Common myeloid progenitor, CD34-positive (primary cell): ENCODE results near the gene ANO3.

ENCODE experiments used
- CTCF ChIA-PET: fragments of 350-600 bp; sonication (Branson Sonifier 250); formaldehyde crosslinking; loops from one replicate; lab custom pipeline; 2021; ENCODE audit warnings: antibody characterized with exemption; lab: Charles Lee
- POLR2A ChIA-PET: fragments of 350-600 bp; sonication (Branson Sonifier 250); formaldehyde crosslinking; loops from one replicate; lab custom pipeline; 2021; ENCODE audit warnings: antibody characterized with exemption; lab: Charles Lee
- DNase-seq, 3 donors: peaks; one replicate each; pipeline versions ENCODE4 v3.0.0 to v3.0.0-alpha.2; 2013
- H3K27ac ChIP-seq, 2 experiments: 1 replicate in 1 of 2; 2 replicates in 1 of 2; pipeline ENCODE4 v1.7.0; 2013; ENCODE audit warnings: inconsistent platforms in 2 of 2, low read length in 2 of 2, mild to moderate bottlenecking in 2 of 2, low read depth in 1 of 2, moderate library complexity in 1 of 2; ENCODE audit not compliant: severe bottlenecking in 2 of 2, insufficient read depth in 1 of 2, poor library complexity in 1 of 2
- H3K27me3 ChIP-seq, 5 experiments: replicated peaks in 2 of 5; 1 replicate in 3 of 5; 2 replicates in 2 of 5; pipeline versions ENCODE4 v1.6.1 to v1.7.0; 2013; ENCODE audit warnings: low read length in 4 of 5, mild to moderate bottlenecking in 2 of 5, moderate library complexity in 2 of 5, inconsistent platforms in 1 of 5; ENCODE audit not compliant: insufficient read depth in 5 of 5, control insufficient read depth in 4 of 5
- H3K36me3 ChIP-seq, 4 experiments: 1 replicate in 2 of 4; 2 replicates in 2 of 4; pipeline versions ENCODE4 v1.6.1 to v1.7.0; 2013; ENCODE audit warnings: low read length in 3 of 4, control low read depth in 1 of 4, mild to moderate bottlenecking in 1 of 4; ENCODE audit not compliant: control insufficient read depth in 4 of 4, insufficient read depth in 4 of 4
- H3K4me1 ChIP-seq, 4 experiments: 1 replicate in 3 of 4; 2 replicates in 1 of 4; pipeline versions ENCODE4 v1.6.1 to v1.7.1; 2013; ENCODE audit warnings: low read length in 3 of 4, mild to moderate bottlenecking in 3 of 4, control low read depth in 1 of 4, inconsistent platforms in 1 of 4, moderate library complexity in 1 of 4; ENCODE audit not compliant: control insufficient read depth in 4 of 4, insufficient read depth in 4 of 4; ENCODE audit errors: control extremely low read depth in 1 of 4
- H3K4me3 ChIP-seq, 7 experiments: 1 replicate in 4 of 7; 2 replicates in 3 of 7; pipeline versions ENCODE4 v1.5.1 to v1.7.0; 2013; ENCODE audit warnings: mild to moderate bottlenecking in 7 of 7, low read length in 6 of 7, moderate library complexity in 6 of 7, inconsistent platforms in 2 of 7, low read depth in 2 of 7, control low read depth in 1 of 7; ENCODE audit not compliant: insufficient read depth in 4 of 7, control insufficient read depth in 1 of 7; ENCODE audit errors: extremely low read depth in 1 of 7
- H3K9me3 ChIP-seq, 5 experiments: 1 replicate in 4 of 5; 2 replicates in 1 of 5; pipeline versions ENCODE4 v1.6.1 to v1.7.1; 2013; ENCODE audit warnings: low read length in 4 of 5, mild to moderate bottlenecking in 2 of 5, inconsistent platforms in 1 of 5, low read depth in 1 of 5, moderate library complexity in 1 of 5; ENCODE audit not compliant: control insufficient read depth in 4 of 5, insufficient read depth in 2 of 5; ENCODE audit errors: control extremely low read depth in 1 of 5
- WGBS: methylation state at CpG from one replicate; pipeline ENCODE4 v1.1.5; 2013; ENCODE audit not compliant: insufficient coverage; 5-methylcytosine and 5-hydroxymethylcytosine counted together

The ANO3 gene

DNA sequence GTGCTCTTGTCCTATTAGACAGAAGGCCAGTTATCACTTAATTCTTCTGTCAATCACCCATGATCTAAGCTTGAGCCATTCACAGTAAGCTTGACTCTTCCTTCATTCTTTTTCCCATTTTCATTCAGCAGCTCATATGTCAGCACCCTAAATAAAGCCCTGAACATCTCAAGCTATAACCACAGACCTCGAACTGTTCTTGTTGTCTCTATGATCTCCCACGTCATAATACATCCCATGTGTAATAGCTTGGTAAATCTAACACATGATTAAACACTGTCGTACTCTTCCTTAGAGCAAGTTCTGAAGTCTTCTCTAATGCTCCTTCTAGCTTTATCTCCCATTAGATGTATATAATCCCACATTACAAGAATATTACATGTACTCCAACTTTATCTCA, 225.7 kb downstream of the ANO3 start:
- no peak for DNase-seq
- Histone ChIP-seq H3K27me3 (no peaks in the 10 kb centered on the region), H3K27ac (no peak overlapping the region), H3K4me3 (no peak overlapping the region), H3K36me3 (no peaks in the 10 kb centered on the region), H3K4me1 (no peaks in the 10 kb centered on the region), H3K9me3 (no peaks in the 10 kb centered on the region)
- ChIA-PET POLR2A (no interaction called here), CTCF (no interaction called here)
- 71% methylated on average over 2 of the region's 3 CpGs for WGBS

DNA sequence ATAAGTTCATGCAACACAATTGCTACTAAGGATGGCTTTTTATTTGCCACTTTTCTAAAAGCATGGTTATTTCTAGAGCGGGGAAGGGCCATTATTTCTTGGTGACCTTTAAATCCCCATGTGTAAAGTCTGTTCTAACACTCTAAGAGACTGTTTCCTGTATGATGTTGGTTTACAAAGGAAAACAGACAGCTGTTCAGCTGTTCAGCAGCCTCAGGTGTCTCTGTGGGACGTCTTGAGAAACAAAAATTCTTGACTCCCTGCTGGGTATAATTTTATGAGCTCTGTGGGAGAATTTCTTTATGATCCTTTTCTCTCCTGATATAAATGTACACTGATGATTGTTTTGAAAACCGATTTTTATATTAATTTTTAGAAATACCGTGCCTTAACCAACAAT, 226.3 kb downstream of the ANO3 start:
- ChIA-PET POLR2A (no interaction called here), CTCF (no interaction called here)
- no peak for DNase-seq
- H3K9me3 ChIP-seq, result no peaks in the 10 kb centered on the region
- H3K27ac ChIP-seq, result no peak overlapping the region
- no peaks in the 10 kb centered on the region for H3K27me3 ChIP-seq
- H3K36me3 ChIP-seq, result no peaks in the 10 kb centered on the region
- WGBS, result 20% methylated on average over 1 of the region's 4 CpGs
- no peaks in the 10 kb centered on the region for H3K4me1 ChIP-seq
- no peak overlapping the region for H3K4me3 ChIP-seq

DNA sequence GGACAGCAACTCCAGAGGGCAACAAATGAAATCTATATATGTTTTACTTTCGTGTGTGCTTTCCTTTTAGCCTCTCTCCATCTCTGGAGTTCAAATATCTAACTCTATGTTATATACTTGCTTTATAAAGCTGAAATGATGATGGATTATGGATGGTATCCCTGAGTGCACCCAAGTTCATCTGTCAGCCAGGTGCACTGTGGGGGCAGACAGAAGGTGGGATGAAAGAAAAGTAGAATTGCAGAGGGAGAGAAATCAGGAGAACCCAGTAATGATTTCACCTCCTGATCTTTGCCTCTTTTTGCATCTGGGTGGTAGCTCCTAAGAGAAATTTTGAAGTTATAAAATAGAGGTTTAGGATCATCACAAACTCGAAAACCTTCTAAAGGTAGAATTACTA, 237.7 kb downstream of the ANO3 start:
- ChIA-PET POLR2A (no interaction called here), CTCF (no interaction called here)
- Histone ChIP-seq H3K4me1 (no peaks in the 10 kb centered on the region), H3K4me3 (no peak overlapping the region), H3K9me3 (no peaks in the 10 kb centered on the region), H3K36me3 (no peaks in the 10 kb centered on the region), H3K27me3 (no peaks in the 10 kb centered on the region), H3K27ac (no peak overlapping the region)
- no CpG with 5 or more reads among the region's 2 CpGs for WGBS
- no peak for DNase-seq

DNA sequence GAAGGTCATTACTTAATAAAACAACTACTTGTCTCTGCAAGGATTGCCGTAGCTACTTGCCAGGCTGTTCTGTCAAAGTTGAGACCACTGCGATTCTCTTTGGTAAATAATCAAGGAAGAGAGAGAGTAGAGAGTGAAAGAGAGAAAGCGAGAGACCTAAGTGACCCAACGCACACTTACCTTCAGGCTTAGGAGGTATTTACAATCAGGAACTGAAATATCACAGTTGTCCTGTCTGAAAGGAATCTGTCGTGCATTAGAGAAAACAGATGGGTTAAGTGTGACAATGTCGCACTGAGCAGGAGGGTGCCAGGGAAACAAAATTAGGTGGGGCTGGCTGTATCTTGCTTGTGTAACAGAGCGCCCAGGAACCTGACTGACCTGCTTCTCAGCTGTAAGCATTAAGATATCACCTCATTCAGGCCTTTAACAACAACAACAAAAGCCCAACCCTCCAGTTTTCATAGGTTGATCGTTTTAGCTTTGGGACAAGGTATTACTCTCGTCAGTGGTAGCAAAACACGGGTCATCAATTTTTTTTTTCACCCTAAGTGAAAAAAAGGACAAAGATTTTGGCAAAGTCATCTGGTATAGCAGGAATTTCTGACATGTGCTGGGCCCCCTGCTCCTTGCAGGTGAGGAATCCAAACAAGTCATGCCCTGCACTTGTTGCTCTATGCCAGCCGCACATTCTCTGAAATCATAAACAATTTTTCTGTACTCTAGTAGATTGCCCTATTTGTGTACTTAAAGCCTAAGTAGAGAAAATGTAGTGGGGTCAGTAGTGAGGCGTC, 240.1 kb downstream of the ANO3 start, which contains the start of gene MUC15:
Gene MUC15, minus strand, starts transcription at position 403 of the 794 bp plus-strand sequence. CDS start 5,169 bp downstream, outside the sequence.
- Histone ChIP-seq H3K4me1 (no peaks in the 10 kb centered on the region), H3K9me3 (no peaks in the 10 kb centered on the region), H3K36me3 (no peaks in the 10 kb centered on the region), H3K27me3 (no peaks in the 10 kb centered on the region), H3K4me3 (no peak within 1 kb of the TSS), H3K27ac (no peak within 1 kb of the TSS)
- 80% methylated on average over 8 of the region's 12 CpGs for WGBS
- POLR2A ChIA-PET, result no interaction called here
- CTCF ChIA-PET, result no interaction called here
- DNase-seq, result no peak

DNA sequence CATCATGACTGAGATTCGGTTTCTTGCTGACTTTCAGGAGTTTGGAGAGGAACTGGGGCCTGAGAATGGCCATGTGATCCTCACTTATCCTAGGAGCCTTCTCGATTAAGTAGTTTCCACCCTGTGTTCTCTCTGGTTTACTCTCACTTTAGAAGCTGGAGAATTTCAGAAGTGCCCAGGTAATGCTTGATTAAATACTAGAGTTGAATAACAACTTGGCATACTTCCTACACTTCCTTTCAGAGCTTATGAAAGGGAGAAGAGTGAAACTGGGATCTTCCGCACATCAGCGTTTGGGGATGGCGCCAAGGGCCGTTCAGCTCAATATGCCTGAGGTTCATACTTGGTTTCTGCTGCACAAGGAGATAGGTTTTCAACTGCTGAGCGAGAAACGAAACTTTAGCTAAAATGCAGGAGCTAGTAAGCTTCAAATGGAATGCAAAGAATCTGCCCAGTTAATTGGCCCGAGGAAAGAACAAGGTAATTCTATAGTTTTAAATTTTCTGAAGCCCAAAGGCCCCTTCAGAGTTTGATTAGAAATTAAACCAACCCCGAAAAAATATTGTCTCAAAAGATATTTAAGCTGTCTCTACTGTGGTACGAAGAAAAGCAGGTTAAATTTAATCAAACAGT, 241.0 kb downstream of the ANO3 start:
- no peaks in the 10 kb centered on the region for H3K9me3 ChIP-seq
- DNase-seq, result no peak
- ChIA-PET POLR2A (no interaction called here), CTCF (no interaction called here)
- H3K27me3 ChIP-seq, result no peaks in the 10 kb centered on the region
- no peaks in the 10 kb centered on the region for H3K4me1 ChIP-seq
- H3K4me3 ChIP-seq, result no peak overlapping the region
- H3K27ac ChIP-seq, result no peak overlapping the region
- H3K36me3 ChIP-seq, result no peaks in the 10 kb centered on the region
- WGBS, result 90% methylated on average over 9 of the region's 11 CpGs

DNA sequence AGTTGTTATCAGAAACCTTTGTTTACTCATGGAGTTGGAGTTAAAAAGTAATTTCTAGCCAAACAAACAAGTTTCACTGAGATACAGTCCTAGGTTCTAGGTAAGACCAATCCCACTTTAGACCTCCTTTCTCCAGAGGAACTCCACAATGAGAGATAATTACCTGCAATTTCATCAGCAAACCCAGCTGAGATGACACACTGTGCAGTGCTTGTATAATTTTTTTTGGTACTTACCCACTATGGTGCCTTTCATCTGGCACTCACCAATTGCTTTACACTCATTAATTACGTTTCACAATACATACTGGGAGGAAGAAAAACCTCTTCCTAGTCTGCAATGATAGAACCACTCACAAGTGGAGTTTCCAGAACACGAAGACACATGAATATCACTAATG, 242.0 kb downstream of the ANO3 start:
- CTCF ChIA-PET, result no interaction called here
- H3K4me1 ChIP-seq, result no peaks in the 10 kb centered on the region
- H3K4me3 ChIP-seq, result no peak overlapping the region
- no peaks in the 10 kb centered on the region for H3K9me3 ChIP-seq
- POLR2A ChIA-PET, result no interaction called here
- no peak for DNase-seq
- H3K27ac ChIP-seq, result no peak overlapping the region
- 100% methylated on average over 1 of the region's 2 CpGs for WGBS
- no peaks in the 10 kb centered on the region for H3K36me3 ChIP-seq
- no peaks in the 10 kb centered on the region for H3K27me3 ChIP-seq

DNA sequence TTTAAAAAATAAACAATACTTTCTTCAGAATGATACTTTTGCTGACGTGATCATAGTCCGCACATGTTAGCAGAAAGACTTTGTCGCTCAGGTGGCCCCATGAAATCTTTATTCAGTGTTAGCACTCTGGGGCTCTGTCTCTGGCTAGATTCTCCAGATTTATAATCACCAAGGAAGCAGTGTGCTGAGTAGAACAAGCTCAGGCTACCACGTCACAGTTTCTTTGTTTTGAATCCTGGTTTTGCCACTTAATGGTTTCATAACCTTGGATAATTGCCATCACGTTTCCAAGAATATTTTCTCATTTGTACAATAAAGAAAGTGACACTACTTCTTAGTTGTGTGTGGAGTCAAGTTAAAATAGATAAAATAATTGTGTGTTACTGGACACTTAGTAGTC, 244.0 kb downstream of the ANO3 start:
- H3K27me3 ChIP-seq, result no peaks in the 10 kb centered on the region
- no peaks in the 10 kb centered on the region for H3K4me1 ChIP-seq
- H3K27ac ChIP-seq, result no peak overlapping the region
- H3K9me3 ChIP-seq, result no peaks in the 10 kb centered on the region
- 95% methylated on average over 4 of the region's 5 CpGs for WGBS
- no peak for DNase-seq
- H3K36me3 ChIP-seq, result no peaks in the 10 kb centered on the region
- no peak overlapping the region for H3K4me3 ChIP-seq
- CTCF ChIA-PET, result no interaction called here
- POLR2A ChIA-PET, result no interaction called here
